Calu3 (cell line): ENCODE measurements around the gene PDE6G. TPM values are rescaled to one million over a fixed set of nuclear protein-coding genes. Genes with fewer than 3 reads are reported as not detected.
"Not testable (repeated sequence)": the region's sequence is repeated elsewhere in the genome, so short reads cannot be mapped to it uniquely, and the experiment has no call there.

ENCODE experiments used
- BruUV-seq: library from RNA; stranded (reverse); fragments of 400-500 nt; replicated peaks from 2 replicates; lab custom pipeline; 2021; lab: Mats Ljungman, UMichigan
- CTCF ChIA-PET: fragments of 300-600 bp; sonication (Branson Sonifier 250); formaldehyde crosslinking; loops from one replicate; lab custom pipeline; 2022; ENCODE audit warnings: antibody characterized with exemption; lab: Charles Lee
- DNase-seq: peaks from one replicate; pipeline ENCODE4 v3.0.0; 2022
- H3K27ac Mint-ChIP-seq: one replicate; pipeline ENCODE4 v1.8.0; 2022; ENCODE audit warnings: mixed read lengths; ENCODE audit not compliant: unreplicated experiment
- H3K27me3 Mint-ChIP-seq: one replicate; pipeline ENCODE4 v1.8.0; 2022; ENCODE audit warnings: mixed read lengths; ENCODE audit not compliant: unreplicated experiment
- H3K36me3 Mint-ChIP-seq: one replicate; pipeline ENCODE4 v1.8.0; 2022; ENCODE audit warnings: mild to moderate bottlenecking, moderate library complexity, mixed read lengths; ENCODE audit not compliant: insufficient read depth, unreplicated experiment
- H3K4me1 Mint-ChIP-seq: one replicate; pipeline ENCODE4 v1.8.0; 2022; ENCODE audit warnings: mild to moderate bottlenecking, low read depth, mixed read lengths; ENCODE audit not compliant: unreplicated experiment
- H3K4me3 Mint-ChIP-seq: one replicate; pipeline ENCODE4 v1.8.0; 2022; ENCODE audit warnings: mild to moderate bottlenecking, low read depth, moderate library complexity, mixed read lengths; ENCODE audit not compliant: unreplicated experiment
- H3K9me3 Mint-ChIP-seq: one replicate; pipeline ENCODE4 v1.8.0; 2022; ENCODE audit warnings: low read depth, mixed read lengths; ENCODE audit not compliant: unreplicated experiment
- CTCF ChIP-seq: fragments of 200-600 bp; IDR thresholded peaks from one replicate; pipeline ENCODE4 v1.8.0; 2022; ENCODE audit warnings: antibody characterized with exemption; ENCODE audit not compliant: unreplicated experiment
- intact Hi-C: fragments of 100-400 bp; cut with micrococcal nuclease; formaldehyde crosslinking; loops from one replicate; pipeline ENCODE4 v1.10.0; 2022; ENCODE audit not compliant: unreplicated experiment
- total RNA-seq: library from RNA; stranded (reverse); gene quantifications from 2 replicates; pipeline ENCODE4 v1.2.3, GENCODE V29; 2022

PDE6G gene
- total RNA-seq, 1 experiment from 2014 or later = not detected

GRCh38 chr17:81676906-81677305 lies 20.6 kb upstream of the PDE6G start:
- no TSS peak for BruUV-seq
- no peak overlapping the region for H3K4me3 Mint-ChIP-seq
- no peak for TF ChIP-seq CTCF
- H3K36me3 Mint-ChIP-seq = peaks cover 61% of the 10 kb centered on the region
- H3K27ac Mint-ChIP-seq = no peak overlapping the region
- H3K9me3 Mint-ChIP-seq = no peaks in the 10 kb centered on the region
- intact Hi-C loops = no loop called here
- peaks cover 12% of the 10 kb centered on the region for H3K4me1 Mint-ChIP-seq
- DNase-seq = no peak
- no peaks in the 10 kb centered on the region for H3K27me3 Mint-ChIP-seq
- CTCF ChIA-PET = no interaction called here

GRCh38 chr17:81675515-81676221 lies 19.3 kb upstream of the PDE6G start:
- H3K27ac Mint-ChIP-seq, CTCF ChIA-PET, H3K4me3 Mint-ChIP-seq, H3K27me3 Mint-ChIP-seq, H3K4me1 Mint-ChIP-seq, H3K9me3 Mint-ChIP-seq, intact Hi-C loops, BruUV-seq: not testable (repeated sequence)
- DNase-seq = peak; percentile 32
- H3K36me3 Mint-ChIP-seq = peaks cover 63% of the 10 kb centered on the region
- peak; percentile 55 for TF ChIP-seq CTCF

- H3K9me3 Mint-ChIP-seq = no peaks in the 10 kb centered on the region
- no peak overlapping the region for H3K27ac Mint-ChIP-seq
- no peaks in the 10 kb centered on the region for H3K27me3 Mint-ChIP-seq
- intact Hi-C loops = no loop called here
- no peak for DNase-seq
- CTCF ChIA-PET = no interaction called here
- no TSS peak for BruUV-seq
- H3K4me3 Mint-ChIP-seq = no peak overlapping the region
- peaks cover 65% of the 10 kb centered on the region for H3K36me3 Mint-ChIP-seq
- H3K4me1 Mint-ChIP-seq = peaks cover 7% of the 10 kb centered on the region
- no peak for TF ChIP-seq CTCF
These were observed 17.4 kb upstream of the PDE6G start for GRCh38 chr17:81673561-81674258.

GRCh38 chr17:81672954-81673353 lies 16.6 kb upstream of the PDE6G start:
- Mint-ChIP-seq H3K9me3 (no peaks in the 10 kb centered on the region), H3K4me3 (no peak overlapping the region), H3K27me3 (no peaks in the 10 kb centered on the region), H3K4me1 (peaks cover 12% of the 10 kb centered on the region), H3K27ac (no peak overlapping the region), H3K36me3 (peaks cover 72% of the 10 kb centered on the region)
- intact Hi-C loops = no loop called here
- no peak for TF ChIP-seq CTCF
- BruUV-seq = no TSS peak
- DNase-seq = no peak
- CTCF ChIA-PET = no interaction called here
